Left hindlimb (tissue), 1 donor: ENCODE results near the gene ALDH1A1.

ENCODE experiments used
- DNase-seq: peaks from one replicate; pipeline ENCODE4 v3.0.0-alpha.2; 2018

The ALDH1A1 gene

DNA sequence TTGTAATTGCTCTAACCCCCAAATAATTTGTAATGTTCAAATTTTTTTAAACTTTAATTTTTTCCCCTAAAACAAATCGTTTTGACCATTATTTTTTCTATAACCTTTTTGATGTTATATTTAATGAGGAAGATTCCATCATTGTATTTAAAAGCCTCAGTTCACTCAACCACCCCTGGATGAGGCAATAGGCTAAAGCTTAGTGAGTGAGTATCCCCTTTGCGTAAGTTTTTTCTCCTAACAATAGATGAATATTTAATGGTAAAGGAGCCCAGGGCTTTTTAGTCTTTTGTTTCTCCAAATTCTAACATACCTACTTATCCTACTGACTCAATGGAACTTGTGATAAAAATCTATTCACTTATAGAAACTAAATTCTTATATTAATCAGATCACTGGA, 38.1 kb downstream of the ALDH1A1 start:
- DNase-seq = no peak

DNA sequence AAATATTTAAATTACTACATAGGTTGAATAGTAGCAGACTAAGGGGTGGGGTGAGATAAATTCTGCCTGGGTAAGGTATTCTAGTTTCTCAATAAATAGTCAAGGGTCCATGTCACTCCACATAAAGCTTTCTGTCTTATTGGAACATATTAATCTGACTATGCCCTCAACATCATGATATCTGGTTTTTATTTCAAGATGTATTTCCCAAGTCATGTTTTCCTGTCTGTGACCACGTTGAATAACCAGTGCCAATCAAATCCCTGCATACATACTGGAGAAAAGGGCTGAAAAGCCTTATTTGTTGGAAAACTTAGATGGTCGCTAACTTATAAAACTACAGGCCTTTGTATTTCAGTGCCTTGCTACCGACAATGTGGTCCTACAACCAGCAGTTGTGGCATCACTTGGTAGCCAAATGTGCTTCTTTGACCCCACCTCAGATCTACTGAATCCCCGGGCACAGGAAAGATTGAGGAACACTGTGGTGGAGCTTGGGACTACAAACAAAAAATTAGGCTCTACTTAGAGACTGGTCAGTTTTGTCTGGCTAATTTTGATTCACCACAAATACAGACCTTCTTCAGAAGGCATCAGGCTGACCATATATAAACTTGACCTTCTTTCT, 39.4 kb downstream of the ALDH1A1 start:
- no peak for DNase-seq

DNA sequence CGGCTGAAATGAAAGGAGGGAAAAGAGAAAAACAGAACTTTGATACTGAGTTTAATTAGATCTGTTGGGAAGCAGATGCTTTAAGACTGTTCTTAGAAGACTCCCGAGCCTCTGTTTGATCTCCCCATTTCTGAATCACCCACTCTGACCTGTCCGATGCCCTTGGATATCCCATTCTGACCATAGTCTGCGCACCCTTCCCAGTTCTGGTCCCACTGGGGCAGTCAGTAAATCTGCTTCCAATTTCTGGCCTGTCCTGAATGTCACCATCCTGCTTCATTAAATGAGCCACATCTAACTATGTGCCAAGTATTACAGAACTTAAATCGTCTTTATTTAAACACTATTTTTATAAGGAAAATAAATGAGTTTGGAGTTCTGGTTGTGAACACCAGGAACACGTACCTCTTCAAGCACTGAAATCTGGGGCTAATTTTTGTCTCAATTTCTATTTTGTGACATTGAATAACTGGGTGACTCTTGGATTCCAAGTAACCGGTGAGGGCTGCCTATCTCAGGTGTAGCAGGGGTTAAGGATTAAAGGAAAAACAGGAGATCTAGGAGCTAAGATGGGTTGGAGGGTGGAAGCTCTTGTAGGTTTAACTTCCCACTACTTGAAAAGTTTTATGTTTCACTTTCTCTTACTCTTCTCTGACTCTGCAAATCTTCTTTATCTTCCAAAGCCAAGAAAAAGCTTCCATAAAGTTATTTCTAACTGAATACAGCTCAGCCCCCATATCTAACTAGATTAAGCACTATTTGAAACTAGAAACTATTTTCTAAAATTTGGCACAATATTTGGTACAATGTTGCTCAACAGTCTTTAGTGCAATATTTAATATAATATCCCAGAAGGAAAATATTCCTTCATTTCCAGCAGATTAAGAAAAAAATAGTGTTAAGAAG, 40.1 kb downstream of the ALDH1A1 start:
- no peak for DNase-seq

DNA sequence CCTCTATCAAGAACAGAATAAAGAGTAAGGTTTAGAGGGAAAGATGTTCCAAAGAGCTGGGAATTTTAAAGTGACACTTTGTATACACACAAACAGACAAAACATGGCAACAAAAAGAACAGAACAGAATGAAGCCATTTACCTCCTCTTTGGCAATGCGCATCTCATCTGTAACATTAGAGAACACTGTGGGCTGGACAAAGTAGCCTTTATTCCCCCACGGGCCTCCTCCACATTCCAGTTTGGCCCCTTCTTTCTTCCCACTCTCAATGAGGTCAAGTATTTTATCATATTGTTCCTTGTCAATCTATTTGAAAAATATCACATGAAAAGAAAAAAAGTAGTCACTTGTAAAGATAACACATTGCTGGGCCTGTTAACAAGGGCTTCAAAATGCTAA, 41.0 kb downstream of the ALDH1A1 start:
- no peak for DNase-seq

DNA sequence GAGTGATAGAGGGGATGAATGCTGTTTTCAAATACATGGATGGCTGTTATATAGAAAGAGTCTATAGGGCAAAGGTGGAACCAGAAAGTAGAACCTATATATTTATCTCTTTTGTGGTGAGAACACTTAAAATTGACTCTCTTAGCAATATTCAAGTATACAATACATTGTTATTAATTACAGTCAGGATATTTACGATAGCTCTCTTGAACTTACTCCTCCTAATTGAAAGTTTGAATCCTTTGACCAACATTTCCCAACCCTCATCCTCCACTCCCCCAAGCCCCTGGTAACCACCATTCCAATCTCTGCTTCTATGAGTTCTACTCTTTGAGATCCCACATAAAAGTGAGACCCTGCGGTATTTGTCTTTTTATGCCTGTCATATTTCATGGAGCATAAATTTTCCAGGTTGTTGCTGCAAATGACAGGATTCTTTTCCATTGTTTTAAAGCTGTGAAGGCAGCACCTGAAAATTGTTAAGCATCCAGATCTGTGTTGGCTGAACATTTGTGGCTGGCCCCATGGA, 41.5 kb downstream of the ALDH1A1 start:
- no peak for DNase-seq

DNA sequence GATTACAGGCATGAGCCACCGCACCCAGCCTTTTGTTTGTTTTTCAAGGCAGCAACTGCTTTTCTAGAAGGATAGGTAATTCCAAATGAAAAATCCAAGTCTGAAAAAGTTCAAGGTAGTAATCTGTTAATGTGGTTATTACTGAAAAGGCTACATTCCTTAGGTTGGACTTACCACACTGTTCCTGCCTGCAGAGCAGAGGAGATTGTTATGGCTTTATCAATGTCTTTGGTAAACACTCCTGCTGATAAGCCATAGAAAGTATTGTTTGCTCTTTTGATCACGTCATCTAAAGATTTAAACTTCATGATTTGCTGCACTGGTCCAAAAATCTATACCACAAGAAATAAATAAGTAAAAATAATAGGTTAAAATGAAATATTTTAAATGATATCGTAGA, 43.4 kb downstream of the ALDH1A1 start:
- DNase-seq = no peak

DNA sequence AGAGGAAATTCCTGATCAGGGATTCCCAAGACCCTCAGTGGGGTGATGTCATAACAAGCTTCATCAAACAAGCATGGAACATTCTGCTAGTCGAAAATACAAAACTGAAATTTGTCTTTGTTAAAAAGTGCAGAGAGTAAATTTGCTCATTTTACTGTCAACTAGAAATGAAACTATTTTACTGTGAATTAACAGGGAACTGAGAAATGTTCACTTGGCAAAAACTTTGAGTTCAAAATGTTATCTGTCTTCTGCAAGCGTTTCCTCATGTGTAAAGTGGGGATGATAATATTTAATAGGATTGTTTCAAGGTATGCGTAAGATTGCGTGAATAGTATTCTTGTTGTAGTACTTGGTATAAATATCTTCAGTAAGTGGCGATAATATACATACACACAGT, 45.4 kb downstream of the ALDH1A1 start:
- DNase-seq = no peak

DNA sequence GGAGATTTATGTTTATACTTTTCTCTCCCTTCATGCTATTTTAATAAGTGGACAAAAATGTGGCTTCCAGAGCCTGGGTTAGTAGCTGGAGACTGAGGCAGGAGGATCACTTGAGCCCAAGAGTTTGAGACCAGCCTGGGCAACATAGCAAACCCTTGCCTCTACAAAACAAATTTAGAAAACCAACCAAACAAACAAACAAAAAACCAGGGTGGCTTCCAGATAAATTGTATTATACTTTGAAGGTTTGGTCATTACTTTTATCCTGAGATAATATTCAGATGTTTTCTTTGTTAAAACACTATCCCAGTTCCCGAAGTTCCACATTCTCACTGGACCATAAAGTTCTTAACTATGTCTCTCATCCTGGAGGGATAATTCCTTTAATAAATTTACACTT, 46.0 kb downstream of the ALDH1A1 start:
- no peak for DNase-seq

DNA sequence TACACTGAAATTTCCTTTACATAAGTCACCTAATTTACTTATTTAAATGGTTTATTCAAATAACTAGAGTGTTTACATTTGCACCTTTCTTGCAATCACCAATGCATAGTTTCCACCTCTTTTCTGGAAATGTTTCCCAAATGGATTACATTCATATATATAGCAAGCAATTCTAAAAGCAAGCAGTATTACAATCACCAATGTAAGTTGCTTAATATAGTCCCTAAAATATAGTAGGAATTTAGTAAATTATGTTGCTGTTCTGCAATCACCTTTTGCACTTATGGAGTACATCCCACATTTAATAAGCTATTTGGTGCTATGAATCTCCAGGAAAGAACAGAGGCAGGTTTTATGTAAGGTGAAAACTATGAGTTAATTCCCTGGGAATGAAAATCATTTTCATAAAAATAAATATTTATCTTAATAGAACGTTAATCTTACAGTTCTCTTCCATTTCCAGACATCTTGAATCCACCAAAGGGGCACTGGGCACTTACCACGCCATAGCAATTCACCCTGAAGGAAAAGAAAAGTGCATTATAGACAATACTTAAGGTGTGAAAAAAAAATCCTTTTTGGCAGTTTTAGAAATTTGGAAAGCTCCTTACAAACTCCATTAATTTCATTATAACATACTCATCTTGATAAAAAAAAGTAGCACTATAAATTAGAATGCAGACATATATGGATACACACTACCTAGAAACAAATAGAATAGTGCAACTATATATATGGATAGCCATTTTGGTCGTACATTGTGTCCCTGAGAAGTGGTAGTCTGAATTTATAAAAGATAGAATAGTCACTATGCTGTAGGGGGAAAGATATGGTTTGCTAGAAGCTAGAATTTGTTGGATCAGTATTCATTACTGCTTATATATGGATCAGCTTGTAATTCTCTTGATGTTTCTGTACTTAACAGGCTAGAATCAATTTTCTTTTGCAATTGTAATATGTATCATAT, 47.1 kb downstream of the ALDH1A1 start:
- DNase-seq = no peak

DNA sequence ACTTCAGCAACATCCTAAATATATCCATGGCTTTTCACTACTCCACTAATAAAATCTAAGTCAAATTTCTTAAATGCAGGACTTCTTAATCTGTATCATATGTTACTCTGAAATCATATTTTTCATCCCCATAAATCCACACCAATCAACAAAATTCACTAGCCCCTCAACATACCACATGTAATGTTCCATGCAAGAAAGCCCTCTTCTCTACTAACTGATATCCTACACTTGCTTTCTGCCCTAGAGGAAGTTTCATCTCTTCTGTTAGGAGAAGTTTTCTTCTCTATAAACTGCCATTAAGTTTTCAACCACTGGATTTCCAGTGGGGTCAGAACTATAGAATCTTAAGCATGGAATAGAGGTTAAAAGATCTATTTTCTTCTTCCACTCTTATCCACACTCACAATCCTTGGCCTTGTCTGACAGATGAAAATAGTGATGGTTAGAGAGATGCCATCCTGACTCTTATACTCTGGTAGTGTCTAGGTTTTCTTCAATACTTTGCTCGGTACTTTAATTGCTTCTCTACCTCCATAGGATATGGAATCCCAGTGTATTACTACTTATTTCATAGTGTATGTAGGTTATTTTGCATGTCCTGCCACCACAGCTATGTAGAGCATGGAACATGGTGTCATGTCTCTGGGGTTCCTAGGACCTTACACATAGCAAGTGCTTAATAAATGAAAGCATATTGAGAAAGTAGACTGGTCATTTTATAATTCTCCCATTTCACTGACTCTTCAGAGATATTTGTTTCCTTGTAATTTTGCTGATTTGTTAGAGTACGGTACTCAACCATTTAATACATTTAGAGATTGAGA, 48.4 kb downstream of the ALDH1A1 start:
- no peak for DNase-seq

DNA sequence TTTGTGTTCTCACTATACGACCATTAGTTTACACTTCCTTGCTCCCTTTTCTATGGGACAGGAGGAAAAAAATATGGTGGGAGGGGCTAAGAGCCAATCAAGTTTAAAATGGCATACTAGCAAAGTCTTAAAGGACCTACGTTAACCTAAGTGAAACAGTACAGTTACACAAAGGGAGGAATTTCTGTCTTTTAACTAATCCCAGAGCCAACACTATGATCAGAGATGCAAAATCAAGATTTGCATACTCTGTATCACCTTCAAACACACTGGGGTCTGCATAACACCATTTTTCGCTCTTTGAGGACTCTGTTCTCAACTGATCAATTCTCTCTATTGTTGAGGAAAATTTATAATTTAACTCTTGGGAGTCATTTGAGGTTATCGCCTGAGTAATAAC, 49.8 kb downstream of the ALDH1A1 start:
- DNase-seq = no peak

DNA sequence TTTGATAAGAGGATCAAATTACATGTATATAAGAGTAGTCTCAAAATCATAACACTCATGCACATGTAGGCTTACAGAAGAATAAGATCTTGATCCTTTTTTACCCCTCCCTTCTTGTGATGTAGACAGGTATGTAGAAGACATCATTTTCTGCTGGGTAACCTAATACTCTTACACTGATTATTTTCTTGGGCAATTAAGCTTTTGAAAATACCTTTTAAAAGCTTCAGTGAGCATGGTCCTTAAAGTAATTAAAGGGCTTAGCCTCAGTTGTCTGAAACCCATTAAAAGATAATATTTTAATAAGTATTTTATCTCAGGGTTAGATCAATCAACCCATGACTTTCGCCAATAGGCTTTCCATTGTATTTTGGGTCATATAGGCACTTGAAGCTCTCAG, 50.6 kb downstream of the ALDH1A1 start:
- no peak for DNase-seq

DNA sequence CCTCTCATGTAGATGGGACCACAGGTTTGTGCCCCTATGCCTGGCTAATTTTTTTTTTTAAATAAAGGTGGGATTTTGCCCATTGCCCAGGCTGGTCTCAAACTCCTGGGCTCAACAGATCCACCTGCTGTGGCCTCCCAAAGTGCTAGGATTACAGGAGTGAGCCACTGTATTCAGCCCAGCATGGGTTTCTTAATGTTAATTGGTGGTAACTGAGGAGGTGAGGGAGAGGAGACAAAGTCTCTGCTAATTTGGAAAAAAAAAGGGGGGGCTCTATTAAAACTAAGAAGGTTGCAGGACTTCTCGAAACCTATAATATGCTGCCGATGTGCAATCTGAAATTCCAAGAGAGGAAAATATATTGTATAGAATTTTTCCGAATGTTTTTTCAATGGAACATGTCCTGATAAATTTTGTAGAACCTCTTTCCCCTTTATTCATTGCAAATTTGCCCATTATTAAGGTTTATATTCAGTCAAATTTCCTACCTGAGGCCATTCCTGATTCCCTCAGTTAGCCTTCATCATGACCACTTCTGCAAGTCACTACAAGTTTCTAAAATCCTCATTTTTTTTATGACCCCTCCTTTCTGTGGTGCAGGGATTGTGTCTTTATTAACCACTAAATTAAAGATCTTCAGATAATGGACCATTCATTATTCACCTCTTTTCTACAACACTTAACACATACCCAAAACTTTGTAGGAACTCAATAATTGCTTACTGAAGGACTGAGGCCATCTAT, 52.9 kb downstream of the ALDH1A1 start:
- DNase-seq = no peak

DNA sequence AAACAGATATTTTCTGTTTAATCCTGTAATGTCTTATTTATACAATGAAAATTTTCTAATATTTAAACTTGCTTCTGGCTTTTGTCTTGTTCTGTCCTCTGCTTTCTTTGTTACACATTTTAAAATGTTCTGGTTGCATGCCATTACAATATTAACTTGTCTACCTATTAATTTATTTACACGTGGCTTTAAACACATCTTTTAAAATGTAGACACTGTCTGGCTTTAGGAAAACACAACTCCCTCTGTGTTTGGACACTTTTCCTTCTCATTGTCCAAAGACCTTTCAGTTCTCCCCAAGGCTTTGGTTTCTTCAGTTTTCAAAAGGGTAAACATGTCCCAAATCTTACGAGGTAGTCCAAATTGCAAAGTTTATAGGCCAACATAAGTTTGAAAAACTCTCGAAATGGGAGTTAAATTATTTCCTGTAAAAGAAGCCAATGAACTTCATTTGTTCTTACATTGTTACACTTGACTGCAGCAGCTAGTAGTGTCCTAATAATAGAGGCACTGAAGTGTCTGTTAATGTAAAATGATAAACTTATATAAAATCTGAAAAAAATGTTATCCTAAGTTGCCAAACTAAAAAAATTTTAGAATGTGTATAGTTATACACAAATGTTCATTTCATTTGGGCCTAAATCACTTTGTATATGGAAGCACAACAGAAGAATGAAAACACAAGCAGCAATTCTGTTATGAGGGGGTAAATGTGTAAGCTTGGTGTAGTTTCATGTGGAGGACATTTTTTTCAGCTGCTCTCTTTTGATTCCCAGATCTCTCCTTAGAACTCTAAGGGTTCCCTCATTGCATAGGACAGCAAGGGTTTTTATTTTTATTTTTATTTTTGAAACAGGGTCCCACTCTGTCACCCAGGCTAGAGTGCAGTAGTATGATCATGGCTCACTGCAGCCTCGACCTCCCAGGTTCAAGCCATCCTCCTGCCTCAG, 53.8 kb downstream of the ALDH1A1 start:
- no peak for DNase-seq

DNA sequence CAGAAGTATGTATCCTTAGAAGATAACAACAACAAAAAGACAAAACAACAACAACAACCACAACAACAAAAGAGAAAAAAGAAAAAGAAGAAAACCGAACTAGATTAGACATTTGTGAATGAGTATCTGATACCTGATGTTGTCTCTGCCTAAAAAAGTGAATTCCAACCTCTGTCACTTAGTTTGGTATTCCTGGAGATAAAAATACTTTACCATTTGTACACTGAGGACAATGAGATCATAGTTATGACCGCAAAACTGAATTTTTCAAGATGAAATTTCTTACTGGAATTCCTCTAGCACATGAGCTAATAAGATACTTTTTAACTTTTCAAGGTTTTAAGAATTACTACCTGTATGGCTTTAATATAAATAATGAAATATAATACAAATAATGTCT, 54.5 kb downstream of the ALDH1A1 start:
- DNase-seq = no peak

DNA sequence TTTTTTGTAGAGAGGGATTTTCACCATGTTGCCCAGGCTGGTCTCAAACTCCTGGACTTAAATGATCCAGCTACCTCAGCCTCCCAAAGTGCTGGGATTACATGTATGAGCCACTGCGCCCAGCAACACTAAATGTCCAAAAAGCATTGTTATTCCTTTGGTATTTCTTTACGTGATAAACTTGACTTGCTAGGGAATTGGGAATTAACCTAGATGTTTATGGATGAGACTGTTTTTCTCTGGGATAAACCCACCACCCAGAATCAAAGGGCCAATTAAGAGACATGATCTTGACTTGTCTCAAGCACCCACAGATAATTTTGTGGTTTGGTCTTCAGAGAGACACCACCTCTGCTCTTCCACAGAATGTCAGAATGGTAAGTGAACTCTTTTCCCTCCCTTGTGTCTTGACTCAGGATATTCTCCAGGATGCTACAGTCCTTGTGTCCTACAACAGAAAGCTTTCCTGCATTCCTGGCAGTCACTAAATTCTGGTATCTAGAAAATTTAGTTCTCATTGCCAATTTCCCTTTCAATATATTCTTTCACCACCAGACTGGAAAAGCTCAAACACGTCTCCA, 55.7 kb downstream of the ALDH1A1 start:
- DNase-seq = no peak

DNA sequence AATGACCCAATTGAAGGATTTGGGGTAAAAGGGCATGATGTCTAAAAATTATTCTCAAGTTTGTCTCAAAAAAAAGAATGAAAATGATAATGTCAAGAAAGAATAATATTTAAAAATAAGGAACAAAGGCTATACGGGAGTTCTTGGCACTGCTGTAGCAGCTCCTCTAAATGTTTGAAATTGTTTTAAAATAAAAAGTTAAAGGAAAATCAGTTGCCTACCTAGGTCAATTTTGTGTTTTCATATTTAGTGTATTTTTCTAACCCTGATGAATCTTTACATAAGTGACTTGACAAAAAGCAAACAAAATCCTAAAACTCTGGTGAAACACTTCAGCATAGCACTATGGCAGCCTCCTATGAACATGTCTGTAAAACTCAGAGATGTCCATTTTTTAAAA, 56.4 kb downstream of the ALDH1A1 start:
- no peak for DNase-seq

DNA sequence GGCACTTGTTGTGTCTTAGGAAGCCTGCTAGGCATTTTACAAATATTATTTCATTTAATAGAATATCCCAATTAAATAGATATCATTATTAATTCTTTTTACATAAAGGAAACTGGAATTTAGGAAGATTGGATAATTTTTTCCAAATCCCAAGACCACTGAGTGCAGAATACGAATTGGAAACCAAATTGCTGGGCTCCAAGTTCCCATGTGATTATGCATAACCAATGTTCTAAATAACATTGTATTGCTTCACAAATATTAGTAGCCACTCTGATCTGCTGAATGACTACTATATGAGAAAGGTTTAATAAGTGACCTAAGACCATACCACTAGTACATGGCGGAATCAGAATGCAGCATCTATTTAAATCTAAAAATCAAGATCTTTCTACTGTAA, 57.7 kb downstream of the ALDH1A1 start:
- DNase-seq = no peak

DNA sequence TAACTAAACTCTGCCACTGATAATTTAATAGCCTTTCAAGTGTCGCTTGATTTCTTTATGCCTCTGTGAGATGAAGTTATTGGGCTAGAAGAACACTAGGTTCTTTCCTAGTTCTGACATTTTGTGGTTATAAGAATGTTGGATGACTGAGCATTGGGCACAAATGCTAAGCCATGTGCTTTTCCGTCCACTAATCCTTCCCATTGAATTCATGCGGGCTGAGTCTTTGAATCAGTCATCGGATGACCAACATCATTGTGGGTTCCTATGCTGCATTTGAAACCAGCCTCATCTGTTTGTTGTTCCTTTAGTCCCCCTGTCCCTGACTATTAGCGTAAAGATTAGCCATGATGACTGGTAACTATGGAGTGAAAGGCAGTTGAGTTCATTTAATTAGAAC, 58.5 kb downstream of the ALDH1A1 start:
- DNase-seq = no peak

DNA sequence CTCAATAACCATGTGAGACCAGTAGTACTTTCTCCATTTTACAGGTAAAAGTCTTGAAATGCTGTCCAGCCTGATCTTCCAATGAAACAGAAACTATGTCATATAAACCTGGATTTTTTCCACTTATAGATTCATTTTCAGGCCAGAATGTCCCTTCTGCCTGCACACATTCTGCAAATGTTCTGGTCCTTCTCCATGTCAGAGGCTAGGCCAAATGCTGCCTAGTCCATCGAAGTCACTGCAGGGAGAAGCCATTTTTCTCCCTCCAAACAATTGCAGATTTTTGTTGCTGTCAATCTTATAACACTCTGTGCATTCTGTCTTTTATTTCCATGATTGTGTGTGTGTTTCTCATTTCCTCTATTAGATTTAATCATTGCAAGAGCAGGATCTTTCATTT, 59.4 kb downstream of the ALDH1A1 start:
- DNase-seq = no peak
